K562 (cell line): ENCODE results near the gene CDC42EP1. TPM values are rescaled to one million over a fixed set of nuclear protein-coding genes. Genes with fewer than 3 reads are reported as not detected.
A peak's percentile ranks its signal among the peaks of the same experiment; 100 is the strongest.

Experiments used
- CEBPZ ChIP-seq: fragments of 150-350 bp; IDR thresholded peaks from 2 replicates; pipeline ENCODE4 v1.6.1; 2014; ENCODE audit warnings: low read depth, mild to moderate bottlenecking, low read length, borderline replicate concordance
- EZH2 ChIP-seq: IDR thresholded peaks from 2 replicates; pipeline ENCODE4 v1.6.1; 2012; ENCODE audit warnings: low read depth, mild to moderate bottlenecking, inconsistent platforms, low read length, borderline replicate concordance
- FIP1L1 ChIP-seq: fragments of 200-400 bp; formaldehyde crosslinking; IDR thresholded peaks from 2 replicates; pipeline ENCODE4 v1.6.1; 2018; ENCODE audit warnings: mild to moderate bottlenecking, low read depth, low read length; ENCODE audit not compliant: poor library complexity, severe bottlenecking
- FOXO4 ChIP-seq: fragments of 450-650 bp; formaldehyde crosslinking; IDR thresholded peaks from 2 replicates; pipeline ENCODE4 v1.4.0; 2020; ENCODE audit warnings: mild to moderate bottlenecking, moderate library complexity
- GATAD2B ChIP-seq: fragments of 450-650 bp; IDR thresholded peaks from 2 replicates; pipeline ENCODE4 v1.6.1; 2017; ENCODE audit warnings: mild to moderate bottlenecking, borderline replicate concordance
- LEF1 ChIP-seq: fragments of 450-650 bp; IDR thresholded peaks from 2 replicates; pipeline ENCODE4 v1.6.1; 2016; ENCODE audit warnings: mild to moderate bottlenecking
- POLR3G ChIP-seq: IDR thresholded peaks from 2 replicates; pipeline ENCODE4 v1.6.1; 2011; ENCODE audit not compliant: insufficient read length, insufficient replicate concordance; ENCODE audit errors: extremely low read depth
- SRSF1 ChIP-seq: fragments of 200-400 bp; formaldehyde crosslinking; IDR thresholded peaks from 2 replicates; pipeline ENCODE4 v1.6.1; 2017; ENCODE audit warnings: mild to moderate bottlenecking, low read depth, low read length, moderate library complexity
- TAF15 ChIP-seq: fragments of 200-400 bp; formaldehyde crosslinking; IDR thresholded peaks from 2 replicates; pipeline ENCODE4 v1.6.1; 2017; ENCODE audit warnings: mild to moderate bottlenecking, low read depth, low read length, moderate library complexity
- TFAP4 ChIP-seq: sonication (generic); formaldehyde crosslinking; IDR thresholded peaks from 2 replicates; pipeline ENCODE4 v1.8.0; 2022; ENCODE audit warnings: missing genetic modification reagents, mild to moderate bottlenecking, moderate library complexity, borderline replicate concordance
- ZBTB7A ChIP-seq: IDR thresholded peaks from 2 replicates; pipeline ENCODE4 v1.6.1; 2011; ENCODE audit warnings: low read depth, mild to moderate bottlenecking, low read length, moderate library complexity, borderline replicate concordance; ENCODE audit not compliant: control insufficient read depth
- ZNF384 ChIP-seq: IDR thresholded peaks from 2 replicates; pipeline ENCODE4 v1.6.1; 2012; ENCODE audit warnings: low read depth, low read length, improper control_type of control experiment
- ZNF589 ChIP-seq: fragments of 200-800 bp; sonication (Bioruptor generic); IDR thresholded peaks from 2 replicates; pipeline ENCODE4 v1.6.1; 2016; ENCODE audit warnings: low read depth, missing genetic modification characterization, missing compliant biosample characterization
- ZNF764 ChIP-seq: fragments of 250-450 bp; sonication (Bioruptor Pico); IDR thresholded peaks from 2 replicates; pipeline ENCODE4 v1.4.0; 2020; ENCODE audit warnings: low read depth, mild to moderate bottlenecking, moderate library complexity
- ZNF780A ChIP-seq: fragments of 250-450 bp; sonication (Bioruptor Pico); IDR thresholded peaks from 2 replicates; pipeline ENCODE4 v1.5.0; 2021; ENCODE audit warnings: mild to moderate bottlenecking
- ZNF830 ChIP-seq: fragments of 250-450 bp; sonication (Bioruptor Pico); IDR thresholded peaks from 2 replicates; pipeline ENCODE4 v1.5.0; 2021; ENCODE audit warnings: mild to moderate bottlenecking
- polyA plus RNA-seq, 8 experiments: library from polyadenylated mRNA; depleted of rRNA in 4 of 8; stranded (reverse) in 5 of 8; unstranded in 3 of 8; fragments of >200 nt; fragmentation: Nextera tagmentation in 2 of 8; fragmentation: Illumina TruSeq in 1 of 8; extraction: Ambion mirVana in 2 of 8; extraction: Trizol in 1 of 8; gene quantifications; 2 replicates each; pipeline versions ENCODE4 v1.2.1 to v1.2.3, GENCODE V29; 2011 to 2014; ENCODE audit warnings: inconsistent platforms in 1 of 8, missing spikeins in 1 of 8
- total RNA-seq, 7 experiments: library from RNA; depleted of rRNA in 6 of 7; stranded (reverse); fragments of >200 nt in 6 of 7; fragmentation: Illumina TruSeq in 2 of 7; extraction: Trizol in 2 of 7; gene quantifications; 2 replicates each; pipeline versions ENCODE4 v1.2.1 to v1.2.3, GENCODE V29; 2011 to 2021; ENCODE audit warnings: low replicate concordance in 1 of 7
- TF ChIP-seq, protein P1 (sequence below): fragments of 250-450 bp; sonication (Bioruptor Pico); IDR thresholded peaks from 2 replicates; pipeline ENCODE4 v1.8.0; 2021; ENCODE audit warnings: moderate library complexity, mild to moderate bottlenecking, inconsistent platforms
- TF ChIP-seq, protein P2 (sequence below), 2 experiments: IDR thresholded peaks in 1 of 2; conservative IDR thresholded peaks in 1 of 2; 2 replicates each; pipeline ENCODE4 v1.6.1; 2016; ENCODE audit warnings: low read depth in 2 of 2, mild to moderate bottlenecking in 1 of 2, missing compliant biosample characterization in 1 of 2, missing genetic modification characterization in 1 of 2, moderate library complexity in 1 of 2

CDC42EP1 gene
- total and polyA plus RNA-seq, 9 of the 15 experiments (the other 6 are each of a cell fraction or from before 2014, with no cell fraction given) = 0.67 to 70.2 (median 7.3) TPM

GRCh38 chr22:37544955-37545702 lies 15.2 kb upstream of the CDC42EP1 start (continued):
- no peak for TF ChIP-seq CEBPZ
- no peak for TF ChIP-seq TAF15
- TF ChIP-seq ZBTB7A = no peak
- TF ChIP-seq FIP1L1 = no peak
- TF ChIP-seq LEF1 = no peak
- TF ChIP-seq ZNF764 = no peak
- TF ChIP-seq EZH2 = no peak
- TF ChIP-seq GATAD2B = no peak
- no peak for TF ChIP-seq ZNF384
- TF ChIP-seq, protein P1, sequence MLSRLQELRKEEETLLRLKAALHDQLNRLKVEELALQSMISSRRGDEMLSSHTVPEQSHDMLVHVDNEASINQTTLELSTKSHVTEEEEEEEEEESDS (CRISPR knock-in tag) = no peak
- TF ChIP-seq, protein P2, sequence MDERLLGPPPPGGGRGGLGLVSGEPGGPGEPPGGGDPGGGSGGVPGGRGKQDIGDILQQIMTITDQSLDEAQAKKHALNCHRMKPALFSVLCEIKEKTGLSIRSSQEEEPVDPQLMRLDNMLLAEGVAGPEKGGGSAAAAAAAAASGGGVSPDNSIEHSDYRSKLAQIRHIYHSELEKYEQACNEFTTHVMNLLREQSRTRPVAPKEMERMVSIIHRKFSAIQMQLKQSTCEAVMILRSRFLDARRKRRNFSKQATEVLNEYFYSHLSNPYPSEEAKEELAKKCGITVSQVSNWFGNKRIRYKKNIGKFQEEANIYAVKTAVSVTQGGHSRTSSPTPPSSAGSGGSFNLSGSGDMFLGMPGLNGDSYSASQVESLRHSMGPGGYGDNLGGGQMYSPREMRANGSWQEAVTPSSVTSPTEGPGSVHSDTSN (CRISPR knock-in tag; IDR thresholded peaks at IDR 0.05; ENCODE audit: low read depth) = no peak
- TF ChIP-seq, protein P2 (tag; conservative IDR thresholded peaks at IDR 0.05; ENCODE audit: low read depth) = no peak
- TF ChIP-seq TFAP4 (CRISPR knock-in tag) = 0 out of 2 replicates have a peak, but pooled peaks have one; percentile 10
- no peak for TF ChIP-seq FOXO4 (CRISPR knock-in tag)
- TF ChIP-seq ZNF589 (CRISPR knock-in tag) = no peak
- no peak for TF ChIP-seq ZNF830 (CRISPR knock-in tag)
- no peak for TF ChIP-seq ZNF780A (CRISPR knock-in tag)
- no peak for TF ChIP-seq POLR3G
- no peak for TF ChIP-seq SRSF1
